ENCODE results near the gene LCP2. TPM values are rescaled to one million over a fixed set of nuclear protein-coding genes. Genes with fewer than 3 reads are reported as not detected.
A peak's percentile ranks its signal among the peaks of the same experiment; 100 is the strongest.

The LCP2 gene
- total and polyA plus RNA-seq, 2 of the 4 experiments (the other 2 are of a cell fraction) = not detected

GRCh38 chr5:170221327-170221741 is 76.2 kb downstream of the LCP2 start:
- Histone ChIP-seq H4K91ac (ENCODE audit: insufficient read depth, low read depth, low read length) (no peak overlapping the region), H2BK5ac (ENCODE audit: low read depth, low read length, poor library complexity, severe bottlenecking) (no peak overlapping the region), H3K4me2 (ENCODE audit: low read depth, low read length) (no peak overlapping the region), H2BK120ac (ENCODE audit: low read depth, low read length) (no peak overlapping the region), H4K20me1 (ENCODE audit: insufficient read depth, low read length) (no peaks in the 10 kb centered on the region), H3K23ac (ENCODE audit: low read depth, low read length) (no peak overlapping the region), H3K27ac (ENCODE audit: insufficient read depth, low read length) (no peak overlapping the region), H3K9ac (ENCODE audit: low read depth, low read length) (no peak overlapping the region), H3K56ac (ENCODE audit: extremely low read depth, insufficient read depth, low read length) (no peak overlapping the region), H2AK9ac (replicated peaks; ENCODE audit: low read depth, low read length, poor library complexity) (peak overlapping the region; percentile 35), H4K8ac (ENCODE audit: low read depth in 2 of 2, low read length in 2 of 2) (no peak overlapping the region), H3K4ac (ENCODE audit: low read depth, low read length) (no peak overlapping the region), H2AK5ac (ENCODE audit: low read depth, low read length) (no peak overlapping the region), H3K9me1 (ENCODE audit: insufficient read depth, low read length) (no peaks in the 10 kb centered on the region), H3K79me1 (ENCODE audit: low read depth in 1 of 2, low read length in 2 of 2) (no peaks in the 10 kb centered on the region), H3K14ac (replicated peaks; ENCODE audit: low read depth, low read length) (no peak overlapping the region), H4K5ac (ENCODE audit: low read depth, low read length) (no peak overlapping the region), H3K9me3 (ENCODE audit: control insufficient read depth, insufficient read depth, low read length) (no peaks in the 10 kb centered on the region), H2BK20ac (ENCODE audit: low read depth, low read length) (no peak overlapping the region), H3K36me3 (ENCODE audit: control insufficient read depth, insufficient read depth, low read length) (no peaks in the 10 kb centered on the region), H2AFZ (replicated peaks; ENCODE audit: low read length, poor library complexity) (no peak overlapping the region), H2BK15ac (ENCODE audit: low read depth, low read length) (no peak overlapping the region), H3K18ac (ENCODE audit: low read depth, low read length) (no peak overlapping the region), H3K27me3 (ENCODE audit: control insufficient read depth, insufficient read depth, low read length) (no peaks in the 10 kb centered on the region), H3K4me3 (ENCODE audit: insufficient read depth, low read depth, low read length) (no peak overlapping the region), H3K4me1 (ENCODE audit: control insufficient read depth, insufficient read depth, low read length) (no peaks in the 10 kb centered on the region)
- WGBS, 2 experiments (ENCODE audit: extremely low coverage in 2 of 2, insufficient read length in 1 of 2) = 0% methylated on average over 1 of the region's 6 CpGs; no CpG with 5 or more reads in 1 of the 2 experiments
- TF ChIP-seq CTCF (conservative IDR thresholded peaks at IDR 0.05; ENCODE audit: low read depth, low read length) (no peak), NFE2L2 (IDR thresholded peaks at IDR 0.05; ENCODE audit: low read depth, low read length) (no peak), RCOR1 (IDR thresholded peaks at IDR 0.05; ENCODE audit: insufficient replicate concordance, low read length) (no peak), CHD1 (IDR thresholded peaks at IDR 0.05; ENCODE audit: low read depth, low read length) (no peak), ELK1 (IDR thresholded peaks at IDR 0.05; ENCODE audit: borderline replicate concordance, low read depth, low read length) (no peak), MAZ (IDR thresholded peaks at IDR 0.05; ENCODE audit: borderline replicate concordance, low read depth, low read length) (no peak), CEBPB (IDR thresholded peaks at IDR 0.05; ENCODE audit: low read depth, low read length) (no peak), RFX5 (IDR thresholded peaks at IDR 0.05; ENCODE audit: low read depth, low read length) (no peak), MXI1 (IDR thresholded peaks at IDR 0.05; ENCODE audit: borderline replicate concordance, low read depth, low read length) (no peak), FOS (IDR thresholded peaks at IDR 0.05; ENCODE audit: low read depth, low read length) (no peak), USF2 (IDR thresholded peaks at IDR 0.05; ENCODE audit: low read depth, low read length) (no peak)
- DNase-seq = peak; percentile 6
- in situ Hi-C loops (cut with MboI; ENCODE audit: low sequenced_read_pairs) (loop anchor here (10.0 kb wide), 1 partner anchor 203 kb away; no protein-coding TSS in a partner anchor), intact Hi-C loops (cut with micrococcal nuclease) (no loop called here), dilution Hi-C loops (cut with HindIII; ENCODE audit: low sequenced_read_pairs, unreplicated experiment) (no loop called here)
- ATAC-seq (ENCODE audit: low read depth) = no peak
- no TSS peak for BruUV-seq (replicated peaks)
- CTCF ChIA-PET = no interaction called here
- POLR2A ChIA-PET (ENCODE audit: unreplicated experiment) = no interaction called here
